Measurements from ENCODE around the gene HAAO. TPM values are rescaled to one million over a fixed set of nuclear protein-coding genes. Genes with fewer than 3 reads are reported as not detected.

HAAO gene
- total and polyA plus RNA-seq, 2 of the 8 experiments (the other 6 are each of a cell fraction or from before 2014, with no cell fraction given): 2.5 to 7.0 TPM

GRCh38 chr2:42792583-42793333, at the start of gene HAAO (continued):
- TF ChIP-seq KDM4A (IDR thresholded peaks at IDR 0.05; ENCODE audit: low read depth, low read length, severe bottlenecking) (peak; percentile 94), ASH2L (IDR thresholded peaks at IDR 0.05; ENCODE audit: low read length) (peak; percentile 85), POU5F1 (IDR thresholded peaks at IDR 0.05; ENCODE audit: low read depth, low read length) (no peak), EP300 (IDR thresholded peaks at IDR 0.05; ENCODE audit: borderline replicate concordance in 1 of 2, low read depth in 2 of 2, low read length in 2 of 2) (no peak), JUND (IDR thresholded peaks at IDR 0.05; ENCODE audit: low read length) (no peak), USF2 (IDR thresholded peaks at IDR 0.05; ENCODE audit: low read length) (no peak), SRF (IDR thresholded peaks at IDR 0.05; ENCODE audit: low read depth, low read length) (no peak), MAX (IDR thresholded peaks at IDR 0.05) (peak; percentile 52; the same call in 1 of the 2 replicates), E2F6 (IDR thresholded peaks at IDR 0.05) (peak; percentile 45; the same call in 1 of the 2 replicates), TCF12 (IDR thresholded peaks at IDR 0.05; ENCODE audit: low read depth, low read length) (no peak), EZH2 (IDR thresholded peaks at IDR 0.05; ENCODE audit: low read depth, low read length, severe bottlenecking) (no peak), SP1 (IDR thresholded peaks at IDR 0.05; ENCODE audit: low read depth, low read length) (no peak), SIN3A (conservative IDR thresholded peaks at IDR 0.05 in 1 of 2, IDR thresholded peaks at IDR 0.05 in 1 of 2; ENCODE audit: low read depth in 1 of 2, low read length in 2 of 2) (no peak), CBX8 (IDR thresholded peaks at IDR 0.05; ENCODE audit: borderline replicate concordance, low read depth, low read length) (no peak), RAD21 (IDR thresholded peaks at IDR 0.05 in 1 of 2, conservative IDR thresholded peaks at IDR 0.05 in 1 of 2; ENCODE audit: low read depth in 2 of 2, low read length in 2 of 2) (no peak; a peak in 1 of 4 replicates), BRCA1 (IDR thresholded peaks at IDR 0.05; ENCODE audit: low read depth, low read length) (no peak), ATF3 (IDR thresholded peaks at IDR 0.05; ENCODE audit: insufficient read depth, low read depth, low read length) (no peak), ATF2 (IDR thresholded peaks at IDR 0.05; ENCODE audit: low read length) (no peak), POLR2A (IDR thresholded peaks at IDR 0.05; ENCODE audit: control extremely low read depth in 1 of 2, low read depth in 2 of 2, low read length in 2 of 2) (no peak; a peak in 1 of 3 replicates)

Measured in H1 (cell line).